Measurements from ENCODE around the gene GOLIM4.

- TF ChIP-seq CTCF (IDR thresholded peaks at IDR 0.05) (no peak), POLR2A (IDR thresholded peaks at IDR 0.05) (no peak)
Measured at GRCh38 chr3:168083906-168084305, 11.8 kb downstream of the GOLIM4 start.

All from esophagus squamous epithelium (tissue), 4 donors.